ENCODE data around the gene TMEM176B. TPM values are rescaled to one million over a fixed set of nuclear protein-coding genes. Genes with fewer than 3 reads are reported as not detected.
"Not testable (repeated sequence)": the region's sequence is repeated elsewhere in the genome, so short reads cannot be mapped to it uniquely, and the experiment has no call there.

TMEM176B gene
- total RNA-seq, 1 experiment from 2014 or later = not detected

GRCh38 chr7:150823043-150823442, 22.9 kb upstream of the TMEM176B start:
- no peak for DNase-seq (ENCODE audit: low read depth)

- DNase-seq (ENCODE audit: low read depth) = no peak
These were observed 20.5 kb upstream of the TMEM176B start for GRCh38 chr7:150820578-150821198.

DNA sequence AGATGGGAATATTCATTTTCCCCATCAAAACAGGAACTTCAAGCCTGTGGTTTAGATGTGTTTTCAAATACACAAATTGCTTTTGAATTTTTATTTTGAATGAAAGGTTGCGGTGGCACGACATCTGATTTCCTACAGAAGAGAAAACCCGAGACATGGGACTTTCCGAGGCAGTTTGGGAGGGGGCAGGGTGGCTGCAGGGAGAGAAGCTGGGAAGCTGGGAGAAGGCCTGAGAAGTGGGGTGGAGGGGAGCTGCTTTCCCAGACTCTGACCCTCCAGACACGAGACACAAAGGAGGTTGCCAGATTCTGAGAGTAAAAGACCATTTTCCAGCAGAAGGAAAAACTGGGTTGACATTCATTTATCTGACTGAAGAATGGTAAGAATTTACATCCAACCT, 20.0 kb upstream of the TMEM176B start:
- DNase-seq (ENCODE audit: low read depth) = no peak

DNA sequence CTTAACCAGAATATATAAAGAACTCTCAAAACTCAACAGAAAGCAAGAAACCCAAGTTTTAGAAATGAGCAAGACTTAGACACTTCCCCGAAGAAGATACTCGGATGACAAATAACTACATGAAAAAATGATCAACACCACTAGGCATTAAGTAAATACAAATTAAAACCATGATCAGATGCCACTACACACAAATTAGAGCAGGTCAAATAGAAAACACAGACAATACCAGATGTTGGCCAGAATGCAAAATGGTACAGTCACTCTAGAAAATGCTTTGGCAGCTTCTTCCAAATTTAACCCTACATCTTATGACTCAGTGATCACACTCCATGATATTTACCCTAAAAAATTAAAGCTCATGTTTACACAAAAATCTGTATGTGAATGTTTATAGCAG, 18.8 kb upstream of the TMEM176B start:
- DNase-seq (ENCODE audit: low read depth) = no peak

DNA sequence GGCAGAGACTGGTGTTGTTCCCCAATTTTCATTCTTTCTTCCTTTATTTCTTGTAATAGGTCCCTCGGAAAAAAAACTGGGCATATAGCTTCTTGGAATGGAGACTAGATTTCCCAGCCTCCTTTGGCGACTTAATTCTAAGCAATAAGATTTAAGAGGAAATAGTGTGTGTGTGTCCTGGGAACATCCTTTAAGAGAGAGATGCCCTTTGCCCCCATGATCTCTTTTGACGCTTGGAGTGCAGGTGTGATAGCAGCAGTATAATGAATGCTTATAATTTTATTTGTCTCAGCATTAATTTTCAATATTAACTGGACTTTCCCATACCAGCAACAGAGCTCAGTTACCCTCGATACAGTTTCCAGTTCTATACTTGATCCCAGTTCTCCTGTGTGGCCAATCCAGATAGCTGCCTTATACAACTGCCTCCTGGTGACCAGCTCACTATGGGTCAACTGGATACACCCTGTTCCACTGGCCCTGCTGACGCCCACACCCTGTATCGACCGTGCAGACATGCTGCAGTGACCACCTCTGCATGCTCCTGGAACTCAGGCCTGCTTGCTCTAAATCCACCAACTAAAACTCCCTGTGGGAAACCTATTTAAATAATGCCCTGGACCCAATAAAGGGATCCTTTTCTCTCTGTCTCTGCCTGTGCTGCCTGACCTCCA, 14.3 kb upstream of the TMEM176B start:
- no peak for DNase-seq (ENCODE audit: low read depth)

DNA sequence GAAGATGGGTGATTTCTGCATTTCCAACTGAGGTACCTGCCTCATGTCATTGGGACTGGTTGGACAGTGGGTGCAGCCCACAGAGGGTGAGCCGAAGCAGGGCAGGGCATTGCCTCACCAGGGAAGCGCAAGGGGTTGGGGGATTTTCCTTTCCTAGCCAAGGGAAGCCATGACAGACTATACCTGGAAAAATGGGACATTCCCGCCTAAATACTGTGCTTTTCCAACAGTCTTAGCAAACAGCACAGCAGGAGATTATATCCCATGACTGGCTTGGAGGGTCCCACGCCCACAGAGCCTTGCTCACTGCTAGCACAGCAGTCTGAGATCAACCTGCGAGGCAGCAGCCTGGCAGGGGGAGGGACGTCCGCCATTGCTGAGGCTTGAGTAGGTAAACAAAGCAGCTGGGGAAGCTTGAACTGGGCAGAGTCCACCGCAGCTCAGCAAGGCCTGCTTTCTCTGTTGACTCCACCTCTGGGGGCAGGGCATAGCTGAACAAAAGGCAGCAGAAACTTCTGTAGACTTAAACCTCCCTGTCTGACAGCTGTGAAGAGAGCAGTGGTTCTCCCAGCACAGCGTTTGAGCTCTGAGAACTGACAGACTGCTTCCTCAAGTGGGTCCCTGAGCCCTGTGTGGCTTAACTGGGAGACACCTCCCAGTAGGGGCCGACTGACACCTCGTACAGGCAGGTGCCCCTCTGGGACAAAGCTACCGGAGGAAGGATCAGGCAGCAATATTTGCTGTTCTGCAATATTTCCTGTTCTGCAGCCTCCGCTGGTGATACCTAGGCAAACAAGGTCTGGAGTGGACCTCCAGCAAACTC, 7.7 kb upstream of the TMEM176B start:
- DNase-seq (ENCODE audit: low read depth) = not testable (repeated sequence)

GRCh38 chr7:150806863-150807262, 6.7 kb upstream of the TMEM176B start:
- DNase-seq (ENCODE audit: low read depth) = no peak

GRCh38 chr7:150806454-150806853, 6.3 kb upstream of the TMEM176B start:
- DNase-seq (ENCODE audit: low read depth) = no peak

DNA sequence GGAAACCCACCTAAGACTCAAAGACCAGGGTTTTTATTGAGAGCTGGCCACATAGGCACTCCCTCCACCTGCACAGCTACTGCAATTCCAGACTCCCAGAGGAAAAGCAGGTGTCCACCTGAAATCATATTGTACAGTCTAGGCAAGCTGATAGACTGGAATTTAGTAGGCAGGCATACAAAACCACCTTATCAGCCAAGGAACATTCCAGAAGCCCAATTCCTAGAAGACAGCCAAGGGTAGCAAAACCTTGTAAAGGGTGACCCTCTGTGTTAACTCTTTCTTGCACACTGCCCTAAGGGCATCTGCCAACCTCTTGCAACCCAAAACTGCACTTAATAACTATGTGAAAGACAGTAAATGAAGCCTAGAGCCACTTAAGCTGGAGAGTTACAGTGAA, 5.7 kb upstream of the TMEM176B start:
- no peak for DNase-seq (ENCODE audit: low read depth)

GRCh38 chr7:150804802-150805201, 4.6 kb upstream of the TMEM176B start:
- DNase-seq (ENCODE audit: low read depth) = no peak

- no peak for DNase-seq (ENCODE audit: low read depth)
These were observed 3.1 kb upstream of the TMEM176B start for GRCh38 chr7:150803161-150803860.

DNA sequence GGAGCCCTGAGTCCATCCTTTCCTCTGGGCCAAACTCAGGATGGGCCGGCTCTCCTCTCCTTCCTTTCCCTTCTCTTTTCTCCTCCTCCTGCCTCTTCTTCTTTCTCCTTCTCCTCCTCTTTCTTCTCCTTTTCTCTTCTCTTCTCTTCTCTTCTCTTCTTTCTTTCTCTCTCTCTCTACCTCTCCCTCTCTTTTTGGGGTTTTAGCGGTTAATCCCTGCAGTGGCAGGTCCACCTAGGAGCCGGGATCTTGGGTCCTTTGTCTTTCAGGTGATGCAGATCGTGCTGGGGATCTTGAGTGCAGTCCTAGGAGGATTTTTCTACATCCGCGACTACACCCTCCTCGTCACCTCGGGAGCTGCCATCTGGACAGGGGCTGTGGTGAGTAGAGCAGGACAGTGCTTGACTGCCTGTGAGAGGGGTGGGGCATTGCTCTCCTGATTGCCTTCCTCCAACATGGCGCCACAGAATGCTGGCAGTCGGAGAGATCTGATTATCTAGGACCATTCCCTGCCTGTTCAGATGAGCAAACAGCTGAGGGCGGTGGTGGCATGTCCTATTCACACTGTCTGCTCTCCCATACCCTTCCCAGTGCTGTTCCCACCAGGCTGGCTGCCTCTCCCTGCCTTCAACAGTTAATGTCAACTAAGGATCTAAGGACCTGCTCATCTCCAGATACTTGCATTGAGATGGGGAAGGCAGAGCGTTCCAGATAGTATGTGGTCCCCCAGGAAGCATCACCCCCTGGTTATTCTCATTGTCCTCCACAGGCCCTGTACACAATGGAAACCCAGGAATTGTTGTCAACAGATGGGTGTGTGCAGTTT, 2.0 kb upstream of the TMEM176B start:
- DNase-seq (ENCODE audit: low read depth) = no peak

- no peak for DNase-seq (ENCODE audit: low read depth)
These were observed 1.2 kb upstream of the TMEM176B start for GRCh38 chr7:150801242-150801945.

DNA sequence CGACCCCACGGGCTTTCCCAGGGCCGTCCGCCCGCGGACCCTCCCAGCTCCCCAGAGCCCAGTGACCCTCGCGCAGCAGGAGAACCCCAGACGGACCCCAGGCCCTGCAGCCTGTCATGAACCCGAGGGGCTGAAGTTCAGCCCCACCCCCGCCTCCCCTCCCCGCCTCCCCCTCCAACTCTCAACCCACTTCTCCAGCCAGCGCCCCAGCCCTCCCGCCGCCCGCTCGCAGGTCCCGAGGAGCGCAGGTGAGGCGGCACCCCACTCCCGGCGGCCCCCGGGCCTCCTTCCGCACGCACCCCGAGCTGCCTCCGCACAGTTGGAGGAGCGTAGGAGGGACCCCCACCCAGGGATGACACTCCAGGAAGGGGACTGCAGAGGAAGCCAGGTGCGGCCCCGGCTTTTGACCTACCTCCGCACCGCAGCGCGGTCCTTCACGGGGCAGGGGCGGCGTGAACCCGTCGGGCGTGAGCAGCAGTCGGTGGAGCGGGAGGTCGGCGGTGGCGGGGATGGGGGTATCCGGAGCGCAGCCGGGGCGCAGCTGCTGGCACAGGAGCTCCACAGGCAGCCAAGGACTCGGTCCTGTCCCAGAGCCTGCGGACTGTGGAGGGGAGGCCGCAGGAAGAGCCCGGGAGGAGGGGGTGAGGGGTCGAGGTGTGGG, 547 bp upstream of the TMEM176B start, which contains the start of gene TMEM176A:
Gene TMEM176A, plus strand, starts transcription at position 189 of the 661 bp plus-strand sequence. CDS start 782 bp downstream, outside the sequence.
- DNase-seq (ENCODE audit: low read depth) = no peak

DNA sequence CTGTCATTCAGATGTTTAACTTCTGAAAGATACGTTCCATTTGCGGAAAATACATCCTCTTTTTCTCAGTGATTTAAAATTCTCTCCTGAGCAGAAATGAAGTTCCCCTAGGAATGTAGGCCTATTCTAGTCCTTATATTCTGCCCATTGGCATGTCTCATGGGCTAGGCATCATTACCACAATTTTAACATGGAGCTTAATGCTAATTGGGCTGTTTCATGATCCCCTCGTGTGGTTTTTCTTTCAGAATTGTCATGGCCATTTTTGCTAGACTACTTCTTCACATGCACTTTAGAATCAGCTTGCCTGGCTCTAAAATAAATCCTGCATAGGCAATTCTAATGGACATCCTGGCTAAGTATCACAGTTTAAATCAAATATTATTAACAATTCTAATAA, 1.0 kb downstream of the TMEM176B start:
- no peak for DNase-seq (ENCODE audit: low read depth)

GRCh38 chr7:150797661-150798060, 2.5 kb downstream of the TMEM176B start:
- no peak for DNase-seq (ENCODE audit: low read depth)

- no peak for DNase-seq (ENCODE audit: low read depth)
These were observed 6.5 kb downstream of the TMEM176B start for GRCh38 chr7:150793569-150794238.

DNA sequence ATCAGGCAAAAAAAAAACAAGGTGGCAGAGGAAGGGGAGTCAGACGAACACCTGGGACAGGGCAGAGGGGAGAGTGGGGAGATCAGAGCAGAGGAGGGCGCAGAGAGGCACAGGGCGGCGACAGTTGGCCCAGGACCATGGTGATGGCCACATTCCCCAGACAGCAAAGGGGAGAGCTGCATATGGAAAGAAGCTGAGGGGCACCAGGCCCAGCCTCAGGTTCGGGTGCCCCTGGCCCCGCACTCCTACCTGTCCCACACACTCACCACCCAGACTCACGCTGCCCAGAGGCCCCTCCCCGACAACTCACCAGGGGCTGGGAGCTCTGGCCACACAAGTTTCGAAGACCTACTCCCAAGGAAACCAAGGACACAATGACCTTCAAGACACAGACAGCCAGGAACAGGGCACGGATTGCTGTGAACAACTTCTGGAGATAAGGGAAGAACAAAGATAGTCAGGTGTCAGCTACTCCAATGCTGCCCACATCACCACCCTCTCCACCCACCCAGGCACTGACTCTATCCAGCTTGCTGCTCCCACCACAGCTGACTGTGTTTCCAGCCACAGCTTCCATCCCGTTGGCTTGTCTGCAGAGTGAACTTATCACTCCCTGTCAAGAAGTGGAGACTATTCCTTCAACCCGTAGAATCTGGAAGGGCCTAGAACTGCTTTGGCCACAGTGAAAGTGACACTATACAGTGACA, 8.3 kb downstream of the TMEM176B start:
- DNase-seq (ENCODE audit: low read depth) = no peak

DNA sequence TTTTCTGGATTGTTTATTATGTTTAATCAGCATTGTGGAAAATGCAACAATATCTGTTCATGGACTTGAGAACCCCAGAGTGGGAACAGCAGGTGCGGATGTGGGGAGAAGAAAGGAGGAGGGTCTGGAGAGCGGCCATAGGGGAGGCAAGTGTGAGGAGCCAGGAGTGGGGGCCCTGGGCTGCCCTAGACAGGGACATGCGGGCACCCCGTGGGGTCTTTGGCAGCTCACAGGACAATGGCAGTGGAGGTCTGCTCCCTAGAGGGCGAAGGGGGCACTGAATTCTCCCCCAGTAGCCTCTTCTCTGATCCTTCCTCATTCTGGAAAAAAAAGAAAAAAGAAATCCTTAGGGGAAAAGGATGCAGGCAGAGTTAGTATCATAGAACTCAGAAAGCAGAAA, 8.9 kb downstream of the TMEM176B start:
- no peak for DNase-seq (ENCODE audit: low read depth)

Measured in M059J (cell line).